Esophagus muscularis mucosa (tissue), 4 donors: ENCODE data around the gene ACACA. TPM values are rescaled to one million over a fixed set of nuclear protein-coding genes. Genes with fewer than 3 reads are reported as not detected.

Experiments
- DNase-seq: peaks from one replicate; pipeline ENCODE4 v3.0.0-alpha.2; 2017; ENCODE audit errors: extremely low spot score
- H3K27ac ChIP-seq, 4 donors: fragments of 200-600 bp; sonication (generic); replicated peaks in 1 of 4; 1 replicate in 3 of 4; 2 replicates in 1 of 4; pipeline ENCODE4 v1.5.1; 2016 to 2019; ENCODE audit warnings: mild to moderate bottlenecking in 1 of 4
- H3K27me3 ChIP-seq, 4 donors: fragments of 200-600 bp; sonication (generic); one replicate each; pipeline versions ENCODE4 v1.5.1 to v1.6.0; 2016 to 2019
- H3K36me3 ChIP-seq, 4 donors: fragments of 200-600 bp; sonication (generic); one replicate each; pipeline ENCODE4 v1.5.1; 2016 to 2019
- H3K4me1 ChIP-seq, 4 donors: fragments of 200-600 bp; sonication (generic); one replicate each; pipeline ENCODE4 v1.5.1; 2016 to 2019
- H3K4me3 ChIP-seq, 4 donors: fragments of 200-600 bp; sonication (generic); 1 replicate in 2 of 4; 2 replicates in 2 of 4; pipeline ENCODE4 v1.5.1; 2016 to 2019; ENCODE audit warnings: mild to moderate bottlenecking in 4 of 4, moderate library complexity in 1 of 4
- H3K9me3 ChIP-seq, 4 donors: fragments of 200-600 bp; sonication (generic); 1 replicate in 3 of 4; 2 replicates in 1 of 4; pipeline ENCODE4 v1.5.1; 2016 to 2019
- EP300 ChIP-seq: sonication (generic); formaldehyde crosslinking; IDR thresholded peaks from one replicate; pipeline ENCODE4 v1.6.1; 2017; ENCODE audit warnings: antibody characterized with exemption
- POLR2A ChIP-seq: fragments of 450-650 bp; IDR thresholded peaks from one replicate; pipeline ENCODE4 v1.6.1; 2017; ENCODE audit warnings: antibody characterized with exemption, moderate library complexity, mild to moderate bottlenecking, low read depth
- POLR2AphosphoS5 ChIP-seq, 2 donors: sonication (generic); formaldehyde crosslinking; IDR thresholded peaks; one replicate each; pipeline ENCODE4 v1.6.1; 2017; ENCODE audit warnings: antibody characterized with exemption in 2 of 2
- WGBS: methylation state at CpG from one replicate; pipeline ENCODE4 v1.1.5; 2018; 5-methylcytosine and 5-hydroxymethylcytosine counted together
- intact Hi-C: fragments of 100-400 bp; cut with DNase I; formaldehyde crosslinking; loops from one replicate; pipeline ENCODE4 v1.15.1; 2023
- total RNA-seq, 4 donors: library from RNA; depleted of rRNA; stranded (reverse); fragments of >200 nt; gene quantifications; one replicate each; pipeline versions ENCODE4 v1.1.0 to v1.2.1, GENCODE V29; 2016
- TF ChIP-seq, protein P1 (sequence below), 3 experiments: fragments of 200-600 bp in 2 of 3; fragments of 450-650 bp in 1 of 3; sonication (generic) in 2 of 3; IDR thresholded peaks; one replicate each; pipeline ENCODE4 v1.5.1; 2017 to 2019; ENCODE audit warnings: antibody characterized with exemption in 3 of 3, mild to moderate bottlenecking in 2 of 3, moderate library complexity in 1 of 3

ACACA gene
- total RNA-seq, 4 donors from 2014 or later = 34.0 to 58.0 (median 50.5) TPM

DNA sequence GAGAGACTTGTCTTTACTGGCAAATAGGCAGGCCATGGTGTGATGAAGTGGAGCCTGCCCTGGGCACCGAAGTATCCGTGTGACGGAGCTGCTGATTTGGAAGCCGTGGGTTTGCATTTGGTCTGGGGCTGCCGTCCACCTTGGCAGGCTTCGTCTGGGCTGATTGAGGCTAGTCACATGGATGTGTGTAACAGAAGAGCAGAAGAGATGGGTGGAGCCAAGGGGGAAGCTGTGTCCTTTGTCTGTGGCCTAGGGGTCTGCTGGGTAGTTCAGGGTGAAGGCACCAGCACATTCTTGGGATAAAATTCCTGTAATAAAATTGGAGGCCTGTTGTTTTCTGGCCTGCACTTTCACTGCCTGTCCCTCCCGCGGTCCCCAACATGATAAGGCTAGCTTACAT, 351.7 kb downstream of the ACACA start:
- no peaks in the 10 kb centered on the region for H3K9me3 ChIP-seq
- H3K27ac ChIP-seq = no peak overlapping the region
- no peak for DNase-seq
- WGBS = 90% methylated on average over 8 of the region's 8 CpGs
- H3K4me1 ChIP-seq = peaks cover 0 to under 1% (median 0%) of the 10 kb centered on the region in 4 donors
- intact Hi-C loops = loop anchor here (10.0 kb wide), 1 partner anchor 60 kb away; no protein-coding TSS in a partner anchor
- H3K27me3 ChIP-seq = no peaks in the 10 kb centered on the region
- TF ChIP-seq POLR2A (no peak), EP300 (no peak), POLR2AphosphoS5 (IDR thresholded peaks at IDR 0.05) (no peak)
- TF ChIP-seq, protein P1, sequence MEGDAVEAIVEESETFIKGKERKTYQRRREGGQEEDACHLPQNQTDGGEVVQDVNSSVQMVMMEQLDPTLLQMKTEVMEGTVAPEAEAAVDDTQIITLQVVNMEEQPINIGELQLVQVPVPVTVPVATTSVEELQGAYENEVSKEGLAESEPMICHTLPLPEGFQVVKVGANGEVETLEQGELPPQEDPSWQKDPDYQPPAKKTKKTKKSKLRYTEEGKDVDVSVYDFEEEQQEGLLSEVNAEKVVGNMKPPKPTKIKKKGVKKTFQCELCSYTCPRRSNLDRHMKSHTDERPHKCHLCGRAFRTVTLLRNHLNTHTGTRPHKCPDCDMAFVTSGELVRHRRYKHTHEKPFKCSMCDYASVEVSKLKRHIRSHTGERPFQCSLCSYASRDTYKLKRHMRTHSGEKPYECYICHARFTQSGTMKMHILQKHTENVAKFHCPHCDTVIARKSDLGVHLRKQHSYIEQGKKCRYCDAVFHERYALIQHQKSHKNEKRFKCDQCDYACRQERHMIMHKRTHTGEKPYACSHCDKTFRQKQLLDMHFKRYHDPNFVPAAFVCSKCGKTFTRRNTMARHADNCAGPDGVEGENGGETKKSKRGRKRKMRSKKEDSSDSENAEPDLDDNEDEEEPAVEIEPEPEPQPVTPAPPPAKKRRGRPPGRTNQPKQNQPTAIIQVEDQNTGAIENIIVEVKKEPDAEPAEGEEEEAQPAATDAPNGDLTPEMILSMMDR (IDR thresholded peaks at IDR 0.05) = no peak
- H3K4me3 ChIP-seq = no peak overlapping the region
- peaks cover 11 to 62% (median 27%) of the 10 kb centered on the region in 4 donors for H3K36me3 ChIP-seq

DNA sequence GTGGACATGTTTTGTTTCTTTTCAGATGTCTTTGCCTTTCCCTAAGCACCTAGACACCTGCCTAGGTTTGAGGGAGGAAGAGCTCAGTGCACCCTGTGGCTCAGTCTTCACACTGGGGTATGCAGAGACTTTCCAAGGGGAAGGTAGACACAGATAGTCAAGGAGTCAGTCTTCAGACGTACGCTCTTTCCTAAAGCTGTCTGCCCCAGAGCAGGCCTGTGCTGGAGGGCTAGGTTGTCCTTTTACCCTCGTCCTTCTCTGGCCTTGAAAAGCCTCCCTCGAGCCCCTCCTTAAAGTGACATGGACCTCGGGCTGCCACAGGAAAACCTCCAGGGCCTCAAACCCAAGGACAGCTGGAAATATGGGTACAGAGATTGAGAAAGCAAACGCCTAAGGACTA, 354.2 kb downstream of the ACACA start:
- Histone ChIP-seq H3K27ac (no peak overlapping the region), H3K36me3 (peaks cover 11 to 56% (median 25%) of the 10 kb centered on the region in 4 donors), H3K27me3 (no peaks in the 10 kb centered on the region), H3K9me3 (no peaks in the 10 kb centered on the region), H3K4me3 (no peak overlapping the region), H3K4me1 (no peaks in the 10 kb centered on the region)
- 94% methylated on average over 4 of the region's 6 CpGs for WGBS
- intact Hi-C loops = loop anchor here (10.0 kb wide), 1 partner anchor 62 kb away; no protein-coding TSS in a partner anchor
- no peak for DNase-seq
- TF ChIP-seq EP300 = no peak

GRCh38 chr17:37051833-37052232, 354.8 kb downstream of the ACACA start:
- Histone ChIP-seq H3K27me3 (no peaks in the 10 kb centered on the region), H3K27ac (no peak overlapping the region), H3K4me1 (no peaks in the 10 kb centered on the region), H3K4me3 (no peak overlapping the region), H3K9me3 (no peaks in the 10 kb centered on the region), H3K36me3 (peaks cover 8 to 52% (median 20%) of the 10 kb centered on the region in 4 donors)
- TF ChIP-seq EP300 (no peak), POLR2AphosphoS5 (IDR thresholded peaks at IDR 0.05) (no peak), POLR2A (no peak)
- TF ChIP-seq, protein P1 (IDR thresholded peaks at IDR 0.05) = no peak
- WGBS = 90% methylated on average over 3 of the region's 3 CpGs
- intact Hi-C loops = loop anchor here (10.0 kb wide), 1 partner anchor 63 kb away; no protein-coding TSS in a partner anchor
- no peak for DNase-seq

- intact Hi-C loops = loop anchor here (10.0 kb wide), 1 partner anchor 63 kb away; no protein-coding TSS in a partner anchor
- WGBS = 95% methylated on average over 5 of the region's 5 CpGs
- H3K27me3 ChIP-seq = no peaks in the 10 kb centered on the region
Observed at GRCh38 chr17:37051381-37051780, 355.3 kb downstream of the ACACA start.

DNA sequence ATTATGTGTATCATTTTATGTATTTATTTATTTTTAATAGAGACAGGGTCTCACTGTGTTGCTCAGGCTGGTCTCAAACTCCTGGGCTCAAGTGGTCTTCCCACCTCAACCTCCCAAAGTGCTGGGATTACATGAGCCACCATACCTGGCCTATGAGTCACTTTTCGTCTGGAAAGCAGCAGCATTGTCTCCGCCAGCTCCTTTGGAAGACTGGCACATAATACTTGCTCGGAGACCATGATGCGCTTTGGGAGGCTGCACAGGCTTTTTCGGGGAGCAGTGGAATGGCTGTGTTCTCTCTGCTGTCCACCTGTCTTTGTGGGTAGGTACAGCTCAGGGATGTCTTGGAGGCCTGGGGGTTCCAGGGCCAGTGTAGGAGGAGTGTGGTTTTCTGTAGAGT, 355.7 kb downstream of the ACACA start:
- WGBS = 94% methylated on average over 5 of the region's 5 CpGs
- DNase-seq = no peak
- H3K36me3 ChIP-seq = peaks cover 0 to 44% (median 15%) of the 10 kb centered on the region in 4 donors

More at GRCh38 chr17:37051381-37051780, 355.3 kb downstream of the ACACA start:
- Histone ChIP-seq H3K27ac (no peak overlapping the region), H3K9me3 (no peaks in the 10 kb centered on the region), H3K4me3 (no peak overlapping the region), H3K4me1 (no peaks in the 10 kb centered on the region), H3K36me3 (peaks cover 3 to 47% (median 16%) of the 10 kb centered on the region in 4 donors)
- no peak for DNase-seq
- TF ChIP-seq POLR2AphosphoS5 (IDR thresholded peaks at IDR 0.05) (no peak), POLR2A (no peak), EP300 (no peak)
- TF ChIP-seq, protein P1 (IDR thresholded peaks at IDR 0.05) = no peak

More for the DNA sequence above, 355.7 kb downstream of the ACACA start:
- Histone ChIP-seq H3K27ac (no peak overlapping the region), H3K4me3 (no peak overlapping the region), H3K9me3 (no peaks in the 10 kb centered on the region), H3K27me3 (no peaks in the 10 kb centered on the region), H3K4me1 (no peaks in the 10 kb centered on the region)
- intact Hi-C loops = loop anchor here (10.0 kb wide), 1 partner anchor 64 kb away; no protein-coding TSS in a partner anchor
- TF ChIP-seq, protein P1 (IDR thresholded peaks at IDR 0.05) = no peak
- no peak for TF ChIP-seq EP300
